ENCODE data around the gene RABL2B.
"Not testable (repeated sequence)": the region's sequence is repeated elsewhere in the genome, so short reads cannot be mapped to it uniquely, and the experiment has no call there.

GRCh38 chr22:50749302-50750074 lies 33.9 kb downstream of the RABL2B start:
- not testable (repeated sequence) for TF ChIP-seq SP1 (CRISPR knock-in tag; conservative IDR thresholded peaks at IDR 0.05); ZNF138 (CRISPR knock-in tag; conservative IDR thresholded peaks at IDR 0.05); SOX15 (CRISPR knock-in tag; IDR thresholded peaks at IDR 0.05); TEAD4 (CRISPR knock-in tag; IDR thresholded peaks at IDR 0.05); HMGXB4 (CRISPR knock-in tag; IDR thresholded peaks at IDR 0.05); ZSCAN18 (CRISPR knock-in tag; IDR thresholded peaks at IDR 0.05); E2F4 (CRISPR knock-in tag; IDR thresholded peaks at IDR 0.05; ENCODE audit: borderline replicate concordance, low read depth); ZBTB21 (CRISPR knock-in tag; IDR thresholded peaks at IDR 0.05; ENCODE audit: borderline replicate concordance); ESRRA (CRISPR knock-in tag; IDR thresholded peaks at IDR 0.05; ENCODE audit: borderline replicate concordance); NR3C1 (CRISPR knock-in tag; conservative IDR thresholded peaks at IDR 0.05; ENCODE audit: low read depth)
- TF ChIP-seq, protein P1, sequence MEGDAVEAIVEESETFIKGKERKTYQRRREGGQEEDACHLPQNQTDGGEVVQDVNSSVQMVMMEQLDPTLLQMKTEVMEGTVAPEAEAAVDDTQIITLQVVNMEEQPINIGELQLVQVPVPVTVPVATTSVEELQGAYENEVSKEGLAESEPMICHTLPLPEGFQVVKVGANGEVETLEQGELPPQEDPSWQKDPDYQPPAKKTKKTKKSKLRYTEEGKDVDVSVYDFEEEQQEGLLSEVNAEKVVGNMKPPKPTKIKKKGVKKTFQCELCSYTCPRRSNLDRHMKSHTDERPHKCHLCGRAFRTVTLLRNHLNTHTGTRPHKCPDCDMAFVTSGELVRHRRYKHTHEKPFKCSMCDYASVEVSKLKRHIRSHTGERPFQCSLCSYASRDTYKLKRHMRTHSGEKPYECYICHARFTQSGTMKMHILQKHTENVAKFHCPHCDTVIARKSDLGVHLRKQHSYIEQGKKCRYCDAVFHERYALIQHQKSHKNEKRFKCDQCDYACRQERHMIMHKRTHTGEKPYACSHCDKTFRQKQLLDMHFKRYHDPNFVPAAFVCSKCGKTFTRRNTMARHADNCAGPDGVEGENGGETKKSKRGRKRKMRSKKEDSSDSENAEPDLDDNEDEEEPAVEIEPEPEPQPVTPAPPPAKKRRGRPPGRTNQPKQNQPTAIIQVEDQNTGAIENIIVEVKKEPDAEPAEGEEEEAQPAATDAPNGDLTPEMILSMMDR (IDR thresholded peaks at IDR 0.05), result not testable (repeated sequence)
